ENCODE data around the gene PHACTR3. TPM values are rescaled to one million over a fixed set of nuclear protein-coding genes. Genes with fewer than 3 reads are reported as not detected.

Gene PHACTR3
- total RNA-seq, 1 experiment from 2014 or later, result 0.10 TPM

DNA sequence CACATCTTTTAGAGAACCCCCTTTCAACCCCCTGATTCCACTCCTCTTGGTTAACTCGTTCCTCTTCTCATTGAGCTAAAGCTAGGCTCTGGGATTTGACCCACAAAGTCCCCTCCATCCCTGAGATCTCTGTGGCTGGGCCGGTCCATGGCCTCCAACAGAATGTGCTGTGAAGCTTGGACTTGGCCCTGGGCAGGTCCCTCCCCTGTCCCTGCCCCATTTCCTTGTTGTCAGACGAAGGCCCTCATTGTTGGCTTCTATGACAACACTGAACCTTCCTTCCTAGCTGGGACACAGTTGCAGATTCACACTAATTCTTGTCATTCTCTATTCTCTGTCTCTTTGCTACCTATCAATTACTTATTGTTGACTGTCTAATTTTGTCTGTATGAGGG lies 173.0 kb downstream of the PHACTR3 start:
- CTCF ChIA-PET, result interaction anchor here (0.6 kb wide), 1 partner anchor 228 kb away, joined by 3 read pairs; no protein-coding TSS in a partner anchor
- H3K4me1 ChIP-seq (ENCODE audit: control insufficient read depth, insufficient read depth, low read length), result no peaks in the 10 kb centered on the region
- no peaks in the 10 kb centered on the region for H3K27me3 ChIP-seq (ENCODE audit: control insufficient read depth, insufficient read depth, low read length)
- BruUV-seq (replicated peaks), result no TSS peak
- POLR2A ChIA-PET, result no interaction called here
- no peak overlapping the region for H3K4me3 ChIP-seq (ENCODE audit: low read depth in 2 of 2, low read length in 2 of 2)
- in situ Hi-C loops (cut with HindIII; ENCODE audit: low pct_unique_long_range_greater_than_20kb, low sequenced_read_pairs) (no loop called here), intact Hi-C loops (cut with micrococcal nuclease; ENCODE audit: unreplicated experiment) (no loop called here)
- TF ChIP-seq, protein P1, sequence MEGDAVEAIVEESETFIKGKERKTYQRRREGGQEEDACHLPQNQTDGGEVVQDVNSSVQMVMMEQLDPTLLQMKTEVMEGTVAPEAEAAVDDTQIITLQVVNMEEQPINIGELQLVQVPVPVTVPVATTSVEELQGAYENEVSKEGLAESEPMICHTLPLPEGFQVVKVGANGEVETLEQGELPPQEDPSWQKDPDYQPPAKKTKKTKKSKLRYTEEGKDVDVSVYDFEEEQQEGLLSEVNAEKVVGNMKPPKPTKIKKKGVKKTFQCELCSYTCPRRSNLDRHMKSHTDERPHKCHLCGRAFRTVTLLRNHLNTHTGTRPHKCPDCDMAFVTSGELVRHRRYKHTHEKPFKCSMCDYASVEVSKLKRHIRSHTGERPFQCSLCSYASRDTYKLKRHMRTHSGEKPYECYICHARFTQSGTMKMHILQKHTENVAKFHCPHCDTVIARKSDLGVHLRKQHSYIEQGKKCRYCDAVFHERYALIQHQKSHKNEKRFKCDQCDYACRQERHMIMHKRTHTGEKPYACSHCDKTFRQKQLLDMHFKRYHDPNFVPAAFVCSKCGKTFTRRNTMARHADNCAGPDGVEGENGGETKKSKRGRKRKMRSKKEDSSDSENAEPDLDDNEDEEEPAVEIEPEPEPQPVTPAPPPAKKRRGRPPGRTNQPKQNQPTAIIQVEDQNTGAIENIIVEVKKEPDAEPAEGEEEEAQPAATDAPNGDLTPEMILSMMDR (IDR thresholded peaks at IDR 0.05), result no peak
- no peak for TF ChIP-seq POLR2AphosphoS5 (IDR thresholded peaks at IDR 0.05; ENCODE audit: low read depth, low read length)
- TF ChIP-seq TCF7L2 (IDR thresholded peaks at IDR 0.05; ENCODE audit: low read depth, low read length), result no peak
- no peak for TF ChIP-seq SIN3A (IDR thresholded peaks at IDR 0.05; ENCODE audit: borderline replicate concordance, insufficient read depth, low read depth, low read length)
- TF ChIP-seq, protein P2, sequence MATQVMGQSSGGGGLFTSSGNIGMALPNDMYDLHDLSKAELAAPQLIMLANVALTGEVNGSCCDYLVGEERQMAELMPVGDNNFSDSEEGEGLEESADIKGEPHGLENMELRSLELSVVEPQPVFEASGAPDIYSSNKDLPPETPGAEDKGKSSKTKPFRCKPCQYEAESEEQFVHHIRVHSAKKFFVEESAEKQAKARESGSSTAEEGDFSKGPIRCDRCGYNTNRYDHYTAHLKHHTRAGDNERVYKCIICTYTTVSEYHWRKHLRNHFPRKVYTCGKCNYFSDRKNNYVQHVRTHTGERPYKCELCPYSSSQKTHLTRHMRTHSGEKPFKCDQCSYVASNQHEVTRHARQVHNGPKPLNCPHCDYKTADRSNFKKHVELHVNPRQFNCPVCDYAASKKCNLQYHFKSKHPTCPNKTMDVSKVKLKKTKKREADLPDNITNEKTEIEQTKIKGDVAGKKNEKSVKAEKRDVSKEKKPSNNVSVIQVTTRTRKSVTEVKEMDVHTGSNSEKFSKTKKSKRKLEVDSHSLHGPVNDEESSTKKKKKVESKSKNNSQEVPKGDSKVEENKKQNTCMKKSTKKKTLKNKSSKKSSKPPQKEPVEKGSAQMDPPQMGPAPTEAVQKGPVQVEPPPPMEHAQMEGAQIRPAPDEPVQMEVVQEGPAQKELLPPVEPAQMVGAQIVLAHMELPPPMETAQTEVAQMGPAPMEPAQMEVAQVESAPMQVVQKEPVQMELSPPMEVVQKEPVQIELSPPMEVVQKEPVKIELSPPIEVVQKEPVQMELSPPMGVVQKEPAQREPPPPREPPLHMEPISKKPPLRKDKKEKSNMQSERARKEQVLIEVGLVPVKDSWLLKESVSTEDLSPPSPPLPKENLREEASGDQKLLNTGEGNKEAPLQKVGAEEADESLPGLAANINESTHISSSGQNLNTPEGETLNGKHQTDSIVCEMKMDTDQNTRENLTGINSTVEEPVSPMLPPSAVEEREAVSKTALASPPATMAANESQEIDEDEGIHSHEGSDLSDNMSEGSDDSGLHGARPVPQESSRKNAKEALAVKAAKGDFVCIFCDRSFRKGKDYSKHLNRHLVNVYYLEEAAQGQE (IDR thresholded peaks at IDR 0.05; ENCODE audit: insufficient read depth in 1 of 2, low read depth in 2 of 2, low read length in 1 of 2), result no peak
- no peak for DNase-seq (ENCODE audit: low read depth, low spot score)
- H3K9me3 ChIP-seq (ENCODE audit: control insufficient read depth, insufficient read depth, low read depth, low read length), result no peaks in the 10 kb centered on the region
- ATAC-seq, result no peak
- no peak overlapping the region for H3K27ac ChIP-seq (ENCODE audit: low read length)
- no peaks in the 10 kb centered on the region for H3K36me3 ChIP-seq (ENCODE audit: control insufficient read depth, insufficient read depth, low read length)

DNA sequence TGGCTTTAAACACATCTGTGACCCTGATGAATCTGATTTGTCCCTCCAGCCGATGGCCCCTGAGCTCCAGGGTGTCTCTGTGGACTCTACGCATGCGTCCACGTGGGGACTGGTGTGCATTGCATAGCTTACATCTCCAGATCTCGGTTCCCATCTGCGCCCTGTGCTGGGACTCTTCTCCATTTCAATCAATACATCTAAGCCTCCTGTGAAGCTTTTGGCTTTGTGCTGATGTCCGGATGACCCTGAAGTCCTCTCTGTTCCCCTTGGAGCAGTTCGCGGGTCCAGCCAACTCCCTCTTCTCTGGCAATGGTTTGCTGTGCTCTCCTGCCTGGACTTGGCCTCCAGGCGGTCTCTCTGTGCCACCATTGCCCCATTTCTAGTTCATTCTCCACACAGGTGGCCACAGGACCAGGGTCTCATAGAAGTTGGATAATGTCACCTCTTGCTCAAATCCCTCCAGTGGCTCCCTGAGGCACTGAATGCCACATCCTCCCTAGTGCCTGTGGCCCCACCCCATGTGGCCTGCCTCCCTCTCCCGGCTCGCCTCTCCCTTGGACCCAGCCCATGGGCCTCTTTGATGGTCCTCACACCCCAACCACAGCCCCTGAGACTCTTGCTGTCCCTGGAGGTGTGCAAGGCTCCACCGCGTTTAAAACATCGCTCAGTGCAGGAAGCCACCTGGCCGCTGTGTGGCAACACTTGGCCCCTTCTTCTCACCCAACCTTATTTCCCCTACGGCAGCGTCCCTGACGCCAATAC lies 173.7 kb downstream of the PHACTR3 start:
- intact Hi-C loops (cut with micrococcal nuclease; ENCODE audit: unreplicated experiment) (no loop called here), in situ Hi-C loops (cut with HindIII; ENCODE audit: low pct_unique_long_range_greater_than_20kb, low sequenced_read_pairs) (no loop called here)
- ATAC-seq (no peak), DNase-seq (ENCODE audit: low read depth, low spot score) (no peak)
- CTCF ChIA-PET, result no interaction called here
- Histone ChIP-seq H3K36me3 (ENCODE audit: control insufficient read depth, insufficient read depth, low read length) (no peaks in the 10 kb centered on the region), H3K9me3 (ENCODE audit: control insufficient read depth, insufficient read depth, low read depth, low read length) (no peaks in the 10 kb centered on the region), H3K4me3 (ENCODE audit: low read depth in 2 of 2, low read length in 2 of 2) (no peak overlapping the region), H3K27ac (ENCODE audit: low read length) (no peak overlapping the region), H3K4me1 (ENCODE audit: control insufficient read depth, insufficient read depth, low read length) (no peaks in the 10 kb centered on the region), H3K27me3 (ENCODE audit: control insufficient read depth, insufficient read depth, low read length) (no peaks in the 10 kb centered on the region)
- BruUV-seq (replicated peaks), result no TSS peak
- POLR2A ChIA-PET, result no interaction called here
- TF ChIP-seq, protein P2 (IDR thresholded peaks at IDR 0.05; ENCODE audit: insufficient read depth in 1 of 2, low read depth in 2 of 2, low read length in 1 of 2), result no peak
- TF ChIP-seq TCF7L2 (IDR thresholded peaks at IDR 0.05; ENCODE audit: low read depth, low read length), result no peak
